SK-N-MC (cell line): ENCODE results near the gene CDK4.
A peak's percentile ranks its signal among the peaks of the same experiment; 100 is the strongest.

Experiments
- EZH2 ChIP-seq: fragments of 200-600 bp; sonication (generic); IDR thresholded peaks from one replicate; pipeline ENCODE4 v1.6.1; 2017; ENCODE audit warnings: antibody characterized with exemption
- POLR2AphosphoS5 ChIP-seq: IDR thresholded peaks from 2 replicates; pipeline ENCODE4 v1.6.1; 2012; ENCODE audit warnings: mild to moderate bottlenecking, low read depth, low read length, borderline replicate concordance

- no peak for TF ChIP-seq EZH2
- peak; percentile 97 for TF ChIP-seq POLR2AphosphoS5
These were observed 19.8 kb upstream of the CDK4 start, which contains the start of gene METTL1 for GRCh38 chr12:57771873-57772428.
